Vagina (tissue), 2 donors: ENCODE results near the gene LCOR. TPM values are rescaled to one million over a fixed set of nuclear protein-coding genes. Genes with fewer than 3 reads are reported as not detected.

Experiments
- DNase-seq, 2 donors: peaks; one replicate each; pipeline ENCODE4 v3.0.0-alpha.2; 2017; ENCODE audit errors: extremely low spot score in 2 of 2
- H3K27ac ChIP-seq: fragments of 200-600 bp; sonication (generic); one replicate; pipeline ENCODE4 v1.5.1; 2019
- H3K27me3 ChIP-seq: fragments of 200-600 bp; sonication (generic); one replicate; pipeline ENCODE4 v1.5.1; 2019
- H3K36me3 ChIP-seq, 2 donors: fragments of 200-600 bp; sonication (generic); one replicate each; pipeline ENCODE4 v1.5.1; 2017 to 2019
- H3K4me1 ChIP-seq: fragments of 200-600 bp; sonication (generic); one replicate; pipeline ENCODE4 v1.5.1; 2019
- H3K4me3 ChIP-seq, 2 donors: fragments of 200-600 bp; sonication (generic); 1 replicate in 1 of 2; 2 replicates in 1 of 2; pipeline ENCODE4 v1.5.1; 2016 to 2019
- H3K9me3 ChIP-seq: fragments of 200-600 bp; sonication (generic); one replicate; pipeline ENCODE4 v1.5.1; 2019
- CTCF ChIP-seq, 3 experiments: fragments of 450-650 bp in 2 of 3; fragments of 200-600 bp in 1 of 3; sonication (generic) in 1 of 3; IDR thresholded peaks; one replicate each; pipeline ENCODE4 v1.5.1; 2017 to 2019; ENCODE audit warnings: antibody characterized with exemption in 3 of 3, mild to moderate bottlenecking in 2 of 3, moderate library complexity in 2 of 3
- POLR2A ChIP-seq, 2 donors: fragments of 450-650 bp; IDR thresholded peaks; one replicate each; pipeline ENCODE4 v1.6.1; 2017; ENCODE audit warnings: antibody characterized with exemption in 2 of 2, mild to moderate bottlenecking in 2 of 2, moderate library complexity in 2 of 2
- POLR2AphosphoS5 ChIP-seq, 2 donors: sonication (generic); formaldehyde crosslinking; IDR thresholded peaks; one replicate each; pipeline ENCODE4 v1.9.0; 2017; ENCODE audit warnings: antibody characterized with exemption in 2 of 2, mild to moderate bottlenecking in 2 of 2, low read depth in 1 of 2; ENCODE audit not compliant: insufficient read depth in 1 of 2
- intact Hi-C: fragments of 100-400 bp; cut with DNase I; formaldehyde crosslinking; loops from one replicate; pipeline ENCODE4 v1.15.1; 2023
- total RNA-seq: library from RNA; depleted of rRNA; stranded (reverse); fragments of >200 nt; gene quantifications from one replicate; pipeline ENCODE4 v1.2.3, GENCODE V29; 2016

Gene LCOR
- total RNA-seq, 1 donor from 2014 or later = 85.2 TPM

DNA sequence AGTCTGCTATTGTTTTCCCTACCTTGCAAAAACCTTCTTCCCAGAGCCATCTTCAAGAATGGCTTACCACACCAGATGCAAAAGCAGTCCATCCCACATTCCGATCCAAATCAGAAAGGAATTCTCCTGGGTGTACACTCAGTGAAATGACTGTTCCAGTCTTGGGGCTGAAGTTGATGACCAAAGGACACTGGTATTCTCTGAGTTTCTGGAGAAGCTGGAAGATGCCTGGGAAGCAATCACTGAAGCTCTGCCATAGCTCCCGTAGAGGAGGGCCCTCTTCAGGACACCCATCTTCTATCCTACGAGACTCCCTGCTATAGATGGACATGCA, 155.7 kb downstream of the LCOR start:
- Histone ChIP-seq H3K4me3 (no peak overlapping the region), H3K4me1 (peaks cover 8% of the 10 kb centered on the region), H3K27ac (no peak overlapping the region)

DNA sequence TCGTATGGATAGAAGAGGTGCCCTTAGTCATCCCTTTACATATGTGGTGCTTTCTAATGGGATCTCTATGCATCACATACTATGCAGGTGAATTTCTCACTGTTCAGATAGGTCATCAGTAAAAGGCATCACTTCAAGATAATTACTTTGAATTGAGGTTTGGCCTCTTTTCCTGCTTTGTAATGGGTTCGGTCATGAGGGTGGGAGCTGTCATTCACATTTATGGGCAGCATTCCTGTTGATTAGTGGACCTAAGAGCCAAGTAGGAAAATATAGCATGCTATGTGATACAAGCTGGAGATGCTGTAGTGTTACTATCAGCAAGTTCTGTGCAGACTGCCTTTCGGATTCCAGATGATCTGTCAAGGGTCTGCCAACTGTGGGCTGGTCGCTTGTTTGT, 156.3 kb downstream of the LCOR start:
- intact Hi-C loops = no loop called here
- no peak overlapping the region for H3K4me3 ChIP-seq
- H3K36me3 ChIP-seq = no peaks in the 10 kb centered on the region
- TF ChIP-seq POLR2AphosphoS5 (IDR thresholded peaks at IDR 0.05; ENCODE audit: insufficient read depth in 1 of 2, low read depth in 1 of 2) (no peak), POLR2A (IDR thresholded peaks at IDR 0.05) (no peak), CTCF (IDR thresholded peaks at IDR 0.05) (no peak)
- peak overlapping the region; percentile 38 for H3K27ac ChIP-seq
- H3K9me3 ChIP-seq = no peaks in the 10 kb centered on the region
- peaks cover 8% of the 10 kb centered on the region for H3K4me1 ChIP-seq
- no peaks in the 10 kb centered on the region for H3K27me3 ChIP-seq
- DNase-seq = no peak

More for the DNA sequence above, 155.7 kb downstream of the LCOR start:
- no peak for DNase-seq
- Histone ChIP-seq H3K27me3 (no peaks in the 10 kb centered on the region), H3K9me3 (no peaks in the 10 kb centered on the region), H3K36me3 (no peaks in the 10 kb centered on the region)
- intact Hi-C loops = no loop called here
- no peak for TF ChIP-seq CTCF (IDR thresholded peaks at IDR 0.05)
- TF ChIP-seq POLR2A (IDR thresholded peaks at IDR 0.05) = no peak
- no peak for TF ChIP-seq POLR2AphosphoS5 (IDR thresholded peaks at IDR 0.05; ENCODE audit: insufficient read depth in 1 of 2, low read depth in 1 of 2)

DNA sequence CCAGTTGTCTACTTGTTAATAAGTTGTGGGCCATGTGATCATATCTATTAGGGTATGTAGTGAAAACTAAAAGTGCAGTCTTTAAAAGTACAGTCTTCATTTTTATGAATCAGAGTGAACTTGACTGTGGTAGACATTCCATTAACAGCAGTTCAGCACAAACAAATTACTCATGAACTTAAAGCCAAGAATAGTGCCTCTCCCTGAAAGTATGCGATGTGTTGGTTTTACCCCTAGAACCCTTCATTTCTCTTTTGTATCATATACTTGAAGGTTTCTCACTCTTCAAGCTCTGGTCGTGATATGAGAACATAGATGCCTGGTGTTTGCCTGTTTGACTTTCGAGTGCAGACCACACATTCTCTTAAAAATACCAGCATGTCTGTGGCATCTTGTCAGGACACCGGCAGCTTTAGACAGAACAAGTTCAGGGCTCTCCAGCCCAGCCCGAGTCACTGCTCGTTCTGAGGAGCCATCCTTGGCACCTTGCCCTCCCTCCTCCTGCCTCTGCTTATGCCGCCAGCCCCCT, 159.3 kb downstream of the LCOR start:
- H3K9me3 ChIP-seq = no peaks in the 10 kb centered on the region
- intact Hi-C loops = no loop called here
- TF ChIP-seq POLR2A (IDR thresholded peaks at IDR 0.05) (no peak), POLR2AphosphoS5 (IDR thresholded peaks at IDR 0.05; ENCODE audit: insufficient read depth in 1 of 2, low read depth in 1 of 2) (no peak), CTCF (IDR thresholded peaks at IDR 0.05) (no peak)
- no peak overlapping the region for H3K4me3 ChIP-seq
- H3K27ac ChIP-seq = no peak overlapping the region
- H3K27me3 ChIP-seq = no peaks in the 10 kb centered on the region
- H3K4me1 ChIP-seq = peaks cover 8% of the 10 kb centered on the region
- no peaks in the 10 kb centered on the region for H3K36me3 ChIP-seq
- no peak for DNase-seq

- H3K27me3 ChIP-seq = no peaks in the 10 kb centered on the region
- H3K4me1 ChIP-seq = peaks cover 8% of the 10 kb centered on the region
- no peak overlapping the region for H3K4me3 ChIP-seq
- no peak for DNase-seq
- no peaks in the 10 kb centered on the region for H3K9me3 ChIP-seq
- H3K27ac ChIP-seq = no peak overlapping the region
- intact Hi-C loops = no loop called here
- H3K36me3 ChIP-seq = no peaks in the 10 kb centered on the region
- TF ChIP-seq POLR2A (IDR thresholded peaks at IDR 0.05) (no peak), POLR2AphosphoS5 (IDR thresholded peaks at IDR 0.05; ENCODE audit: insufficient read depth in 1 of 2, low read depth in 1 of 2) (no peak), CTCF (IDR thresholded peaks at IDR 0.05) (no peak)
These were observed 160.6 kb downstream of the LCOR start for GRCh38 chr10:96992721-96993120.

- intact Hi-C loops = no loop called here
- H3K4me3 ChIP-seq = no peak overlapping the region
- no peaks in the 10 kb centered on the region for H3K4me1 ChIP-seq
- H3K27ac ChIP-seq = no peak overlapping the region
- TF ChIP-seq POLR2AphosphoS5 (IDR thresholded peaks at IDR 0.05; ENCODE audit: insufficient read depth in 1 of 2, low read depth in 1 of 2) (no peak), CTCF (IDR thresholded peaks at IDR 0.05) (no peak), POLR2A (IDR thresholded peaks at IDR 0.05) (no peak)
- no peaks in the 10 kb centered on the region for H3K9me3 ChIP-seq
- no peak for DNase-seq
- no peaks in the 10 kb centered on the region for H3K27me3 ChIP-seq
- no peaks in the 10 kb centered on the region for H3K36me3 ChIP-seq
These were observed 163.8 kb downstream of the LCOR start for GRCh38 chr10:96995851-96996250.
